T-cell (primary cell): ENCODE data around the gene SPOCD1. TPM values are rescaled to one million over a fixed set of nuclear protein-coding genes. Genes with fewer than 3 reads are reported as not detected.

ENCODE experiments used
- ATAC-seq, 4 experiments: fragments of 200-7000 bp in 3 of 4; fragments of 150-1000 bp in 1 of 4; cut with Tn5 transposase; replicated peaks in 1 of 4; 1 replicate in 3 of 4; 2 replicates in 1 of 4; pipeline ENCODE4 v1.10.0; 2021; ENCODE audit warnings: moderate library complexity in 3 of 4, mild to moderate bottlenecking in 2 of 4, moderate number of reproducible peaks in 1 of 4
- CTCF ChIA-PET, 2 donors: fragments of 300-600 bp; sonication (Branson Sonifier 250); formaldehyde crosslinking; loops; one replicate each; lab custom pipeline; 2022; ENCODE audit warnings: antibody characterized with exemption in 2 of 2; lab: Charles Lee
- POLR2A ChIA-PET, 2 donors: fragments of 300-600 bp; sonication (Branson Sonifier 250); formaldehyde crosslinking; loops; one replicate each; lab custom pipeline; 2022; ENCODE audit warnings: antibody characterized with exemption in 2 of 2; lab: Charles Lee
- DNase-seq, 35 experiments: peaks; one replicate each; pipeline versions ENCODE4 v3.0.0 to v3.0.0-alpha.2; 2013 to 2023
- H3K27ac ChIP-seq: one replicate; pipeline ENCODE4 v1.5.1; 2013; ENCODE audit warnings: low read length
- H3K27me3 ChIP-seq, 2 experiments: replicated peaks in 1 of 2; 1 replicate in 1 of 2; 2 replicates in 1 of 2; pipeline versions ENCODE4 v1.6.1 to v1.7.0; 2013; ENCODE audit warnings: low read length in 1 of 2, mixed read lengths in 1 of 2; ENCODE audit not compliant: control insufficient read depth in 2 of 2, insufficient read depth in 2 of 2; ENCODE audit errors: extremely low read depth in 1 of 2
- H3K36me3 ChIP-seq, 2 donors: 1 replicate in 1 of 2; 2 replicates in 1 of 2; pipeline versions ENCODE4 v1.6.1 to v1.7.0; 2013; ENCODE audit warnings: low read length in 1 of 2; ENCODE audit not compliant: control insufficient read depth in 2 of 2, insufficient read depth in 1 of 2; ENCODE audit errors: extremely low read depth in 1 of 2
- H3K4me1 ChIP-seq, 2 experiments: 1 replicate in 1 of 2; 2 replicates in 1 of 2; pipeline versions ENCODE4 v1.6.1 to v1.7.0; 2013; ENCODE audit warnings: low read length in 2 of 2, mixed read lengths in 1 of 2; ENCODE audit not compliant: insufficient read depth in 2 of 2, control insufficient read depth in 1 of 2; ENCODE audit errors: extremely low read depth in 1 of 2
- H3K4me3 ChIP-seq, 2 donors: 1 replicate in 1 of 2; 2 replicates in 1 of 2; pipeline versions ENCODE4 v1.5.1 to v1.7.0; 2013; ENCODE audit warnings: mild to moderate bottlenecking in 2 of 2, low read length in 1 of 2, moderate library complexity in 1 of 2; ENCODE audit not compliant: control insufficient read depth in 1 of 2; ENCODE audit errors: extremely low read depth in 1 of 2
- H3K9me3 ChIP-seq: 2 replicates; pipeline ENCODE4 v1.7.0; 2013
- H3K27ac Mint-ChIP-seq, 2 donors: one replicate each; pipeline ENCODE4 v1.8.0; 2020 to 2021; ENCODE audit warnings: mild to moderate bottlenecking in 2 of 2, mixed read lengths in 2 of 2
- H3K27me3 Mint-ChIP-seq, 2 donors: one replicate each; pipeline ENCODE4 v1.8.0; 2021 to 2022; ENCODE audit warnings: mixed read lengths in 2 of 2
- H3K36me3 Mint-ChIP-seq: one replicate; pipeline ENCODE4 v1.8.0; 2021; ENCODE audit warnings: mixed read lengths
- H3K4me1 Mint-ChIP-seq, 3 donors: one replicate each; pipeline ENCODE4 v1.8.0; 2020 to 2022; ENCODE audit warnings: mixed read lengths in 3 of 3, mild to moderate bottlenecking in 1 of 3
- H3K4me3 Mint-ChIP-seq, 3 donors: one replicate each; pipeline ENCODE4 v1.8.0; 2020 to 2022; ENCODE audit warnings: mild to moderate bottlenecking in 3 of 3, mixed read lengths in 3 of 3, moderate library complexity in 3 of 3
- H3K9me3 Mint-ChIP-seq, 3 donors: one replicate each; pipeline ENCODE4 v1.8.0; 2020 to 2022; ENCODE audit warnings: mixed read lengths in 3 of 3
- WGBS: methylation state at CpG from one replicate; pipeline ENCODE4 v1.1.5; 2013; ENCODE audit warnings: missing lambda C conversion rate; ENCODE audit not compliant: insufficient coverage; 5-methylcytosine and 5-hydroxymethylcytosine counted together
- total RNA-seq, 35 experiments: library from RNA in 6 of 35; stranded (reverse) in 6 of 35; fragments of 120-200 nt in 1 of 35; gene quantifications; one replicate each; pipeline versions ENCODE4 v1.2.1 to v1.2.4 and lab custom pipeline; 2013 to 2026

Gene SPOCD1
- total RNA-seq, 5 donors from 2014 or later (not counting 1 experiment from before 2014, with no cell fraction given): not detected

- no peak for DNase-seq
Measured at GRCh38 chr1:31814631-31815306, 1.1 kb downstream of the SPOCD1 start.

DNA sequence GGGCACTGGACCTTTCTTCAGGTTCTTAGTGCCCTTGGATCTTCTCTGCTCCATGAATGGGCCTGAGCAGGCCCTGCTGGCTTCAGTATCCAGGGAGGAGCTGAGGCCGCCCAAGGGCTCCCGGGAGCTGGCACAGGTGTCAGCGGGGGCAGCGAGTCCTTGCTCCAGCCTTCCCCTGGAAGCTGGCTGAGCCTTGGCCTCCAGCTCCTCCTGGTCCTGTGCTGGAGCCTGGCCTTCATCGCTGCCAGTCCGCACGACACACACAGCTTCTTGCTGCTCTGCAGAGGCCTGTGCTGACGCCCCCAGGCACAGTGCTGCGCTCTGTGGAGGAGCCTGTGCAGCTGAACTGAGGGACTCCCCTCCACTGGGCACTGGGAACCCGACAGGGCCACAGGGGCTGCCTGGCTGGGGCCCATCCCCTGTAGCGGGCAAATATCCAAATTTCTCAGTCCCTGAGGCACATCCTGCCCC, 1.7 kb downstream of the SPOCD1 start:
- Mint-ChIP-seq H3K4me3 (no peak overlapping the region), H3K9me3 (no peaks in the 10 kb centered on the region), H3K27ac (no peak overlapping the region), H3K4me1 (peaks cover 6 to 16% (median 9%) of the 10 kb centered on the region in 3 donors), H3K36me3 (no peaks in the 10 kb centered on the region), H3K27me3 (no peaks in the 10 kb centered on the region)
- Histone ChIP-seq H3K36me3 (no peaks in the 10 kb centered on the region), H3K27ac (no peak overlapping the region), H3K27me3 (no peaks in the 10 kb centered on the region), H3K4me3 (no peak overlapping the region), H3K4me1 (peaks cover 0 to 8% of the 10 kb centered on the region in 2 experiments), H3K9me3 (no peaks in the 10 kb centered on the region)
- 94% methylated on average over 10 of the region's 11 CpGs for WGBS
- no peak for ATAC-seq
- DNase-seq: no peak
- CTCF ChIA-PET: interaction anchor here in 1 of 2 donors (0.8 to 3.5 kb wide), 2 partner anchors 13 to 149 kb away, joined by 6 to 26 read pairs; no protein-coding TSS in a partner anchor
- POLR2A ChIA-PET: interaction anchor here (0.6 kb wide), 2 partner anchors 156 to 191 kb away, joined by 3 to 12 read pairs; no protein-coding TSS in a partner anchor

More at GRCh38 chr1:31814631-31815306, 1.1 kb downstream of the SPOCD1 start:
- Mint-ChIP-seq H3K9me3 (no peaks in the 10 kb centered on the region), H3K4me3 (no peak overlapping the region), H3K4me1 (peaks cover 6 to 16% (median 9%) of the 10 kb centered on the region in 3 donors), H3K27me3 (no peaks in the 10 kb centered on the region), H3K36me3 (no peaks in the 10 kb centered on the region), H3K27ac (no peak overlapping the region)
- Histone ChIP-seq H3K4me3 (no peak overlapping the region), H3K36me3 (no peaks in the 10 kb centered on the region), H3K9me3 (no peaks in the 10 kb centered on the region), H3K27ac (no peak overlapping the region), H3K27me3 (no peaks in the 10 kb centered on the region), H3K4me1 (peaks cover 0 to 8% of the 10 kb centered on the region in 2 experiments)
- ChIA-PET CTCF (interaction anchor here (0.8 to 3.5 kb wide), 4 partner anchors 12 to 247 kb away, joined by 5 to 26 read pairs (median 6); no protein-coding TSS in a partner anchor), POLR2A (interaction anchor here in 1 of 2 donors (0.6 kb wide), 1 partner anchor 9 kb away, joined by 3 read pairs; no protein-coding TSS in a partner anchor)
- WGBS: 89% methylated on average over 9 of the region's 10 CpGs
- no peak for ATAC-seq

- no peak overlapping the region for H3K27ac ChIP-seq
- ChIA-PET CTCF (interaction anchor here in 1 of 2 donors (0.6 kb wide), 1 partner anchor 153 kb away, joined by 3 read pairs; no protein-coding TSS in a partner anchor), POLR2A (interaction anchor here in 1 of 2 donors (0.6 kb wide), 1 partner anchor 315 kb away, joined by 3 read pairs; no protein-coding TSS in a partner anchor)
- Mint-ChIP-seq H3K36me3 (no peaks in the 10 kb centered on the region), H3K27ac (peak overlapping the region in 1 of 2 donors; percentile 4), H3K4me3 (no peak overlapping the region), H3K9me3 (no peaks in the 10 kb centered on the region), H3K4me1 (peaks cover 6 to 16% (median 7%) of the 10 kb centered on the region in 3 donors), H3K27me3 (no peaks in the 10 kb centered on the region)
- WGBS: 83% methylated on average over 5 of the region's 9 CpGs
- no peak overlapping the region for H3K4me3 ChIP-seq
- no peak for ATAC-seq
- H3K27me3 ChIP-seq: no peaks in the 10 kb centered on the region
- peaks cover 0 to 8% of the 10 kb centered on the region in 2 experiments for H3K4me1 ChIP-seq
- H3K9me3 ChIP-seq: no peaks in the 10 kb centered on the region
- DNase-seq: no peak
- no peaks in the 10 kb centered on the region for H3K36me3 ChIP-seq
Measured at GRCh38 chr1:31812158-31812829, 3.5 kb downstream of the SPOCD1 start.

- H3K27me3 Mint-ChIP-seq: no peaks in the 10 kb centered on the region
- WGBS: 70% methylated on average over 5 of the region's 7 CpGs
- H3K4me1 Mint-ChIP-seq: peaks cover 6 to 13% (median 7%) of the 10 kb centered on the region in 3 donors
- ATAC-seq (no peak), DNase-seq (no peak)
- ChIA-PET CTCF (interaction anchor here in 1 of 2 donors (0.7 kb wide), 1 partner anchor 113 kb away, joined by 3 read pairs; no protein-coding TSS in a partner anchor), POLR2A (no interaction called here)
- H3K36me3 Mint-ChIP-seq: no peaks in the 10 kb centered on the region
- Histone ChIP-seq H3K27ac (no peak overlapping the region), H3K9me3 (no peaks in the 10 kb centered on the region), H3K4me1 (peaks cover 0 to 8% of the 10 kb centered on the region in 2 experiments), H3K4me3 (no peak overlapping the region), H3K36me3 (no peaks in the 10 kb centered on the region), H3K27me3 (no peaks in the 10 kb centered on the region)
- no peak overlapping the region for H3K4me3 Mint-ChIP-seq
- no peaks in the 10 kb centered on the region for H3K9me3 Mint-ChIP-seq
- peak overlapping the region in 1 of 2 donors; percentile 4 for H3K27ac Mint-ChIP-seq
Measured at GRCh38 chr1:31811605-31812004, 4.2 kb downstream of the SPOCD1 start.

GRCh38 chr1:31809698-31810097, 6.1 kb downstream of the SPOCD1 start:
- H3K4me1 Mint-ChIP-seq: peaks cover 0 to 5% (median 2%) of the 10 kb centered on the region in 3 donors
- DNase-seq: no peak
- ChIA-PET POLR2A (no interaction called here), CTCF (no interaction called here)
- H3K27ac Mint-ChIP-seq: no peak overlapping the region
- H3K4me3 Mint-ChIP-seq: no peak overlapping the region
- no peaks in the 10 kb centered on the region for H3K36me3 Mint-ChIP-seq
- 73% methylated on average over 2 of the region's 4 CpGs for WGBS
- no peaks in the 10 kb centered on the region for H3K27me3 Mint-ChIP-seq
- H3K4me1 ChIP-seq: no peaks in the 10 kb centered on the region
- no peaks in the 10 kb centered on the region for H3K9me3 ChIP-seq
- H3K27me3 ChIP-seq: no peaks in the 10 kb centered on the region
- no peaks in the 10 kb centered on the region for H3K9me3 Mint-ChIP-seq
- no peak for ATAC-seq
- no peak overlapping the region for H3K27ac ChIP-seq
- H3K4me3 ChIP-seq: no peak overlapping the region
- no peaks in the 10 kb centered on the region for H3K36me3 ChIP-seq
